Stimulated activated CD4-positive, alpha-beta T cell treated with anti-CD3 and anti-CD28 coated beads, Interleukin-1b, Interleukin-23, amount 100 ng/mL, for 1 hour (primary cell): ENCODE data around the gene EXOC4.
"Not testable (repeated sequence)": the region's sequence is repeated elsewhere in the genome, so short reads cannot be mapped to it uniquely, and the experiment has no call there.

ENCODE experiments used
- DNase-seq, 2 donors: peaks; one replicate each; pipeline ENCODE4 v3.0.0-alpha.2; 2020; ENCODE audit warnings: low read depth in 2 of 2

Gene EXOC4

DNA sequence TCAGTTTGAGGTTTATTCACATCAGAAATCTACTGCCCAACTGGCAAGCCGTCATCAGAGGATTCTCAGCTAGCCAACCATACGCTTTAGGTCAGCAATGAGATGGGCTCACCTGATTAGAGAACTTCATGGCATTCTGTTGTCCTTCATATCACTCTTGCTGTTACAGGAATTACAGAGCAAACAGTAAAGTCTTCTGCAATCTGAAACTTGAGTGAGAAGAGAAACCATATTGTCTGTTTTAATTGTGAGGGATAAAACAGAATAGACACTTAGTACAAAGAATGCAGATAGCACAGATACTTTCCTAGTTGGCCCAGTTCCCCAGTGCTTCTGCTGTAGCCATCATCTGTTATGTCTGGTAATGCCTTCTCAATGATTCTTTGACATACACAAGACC, 366.6 kb downstream of the EXOC4 start:
- no peak for DNase-seq

DNA sequence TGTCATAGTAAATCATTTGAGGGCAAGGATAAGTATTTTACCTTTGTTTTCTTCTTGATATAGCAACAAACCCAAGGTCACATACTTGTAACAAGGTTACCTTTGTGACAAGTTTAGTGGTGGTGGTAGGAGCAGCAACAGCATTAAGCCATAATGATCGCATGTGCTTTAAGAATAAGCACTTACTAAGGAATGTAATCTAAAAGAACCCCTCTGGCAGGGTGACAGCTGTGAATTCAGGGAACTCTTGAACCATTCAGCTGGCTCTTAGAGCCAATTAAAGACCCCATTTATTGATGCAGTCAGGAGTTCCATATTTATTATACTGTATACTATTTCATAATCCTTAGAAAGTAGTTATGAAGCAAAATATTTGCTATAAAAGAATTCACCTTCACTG, 370.8 kb downstream of the EXOC4 start:
- no peak for DNase-seq

DNA sequence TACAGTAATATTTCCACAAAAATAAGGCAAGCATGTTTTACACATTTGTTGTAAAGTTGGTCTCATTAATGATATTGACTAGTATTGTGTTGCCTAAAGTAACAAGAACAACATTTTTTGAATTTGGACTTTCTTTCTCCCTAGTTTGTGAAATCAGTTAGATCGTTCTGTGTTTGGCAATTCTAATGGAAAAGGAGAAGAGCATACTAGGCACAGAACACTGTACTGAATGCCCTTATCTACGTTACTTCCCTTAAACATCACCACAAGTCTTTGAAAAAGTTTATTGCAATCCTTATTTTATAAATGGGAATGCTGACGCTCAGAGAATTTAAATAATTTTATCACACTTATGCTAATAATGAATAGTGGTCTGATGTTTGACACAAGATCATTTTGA, 372.2 kb downstream of the EXOC4 start:
- no peak for DNase-seq

DNA sequence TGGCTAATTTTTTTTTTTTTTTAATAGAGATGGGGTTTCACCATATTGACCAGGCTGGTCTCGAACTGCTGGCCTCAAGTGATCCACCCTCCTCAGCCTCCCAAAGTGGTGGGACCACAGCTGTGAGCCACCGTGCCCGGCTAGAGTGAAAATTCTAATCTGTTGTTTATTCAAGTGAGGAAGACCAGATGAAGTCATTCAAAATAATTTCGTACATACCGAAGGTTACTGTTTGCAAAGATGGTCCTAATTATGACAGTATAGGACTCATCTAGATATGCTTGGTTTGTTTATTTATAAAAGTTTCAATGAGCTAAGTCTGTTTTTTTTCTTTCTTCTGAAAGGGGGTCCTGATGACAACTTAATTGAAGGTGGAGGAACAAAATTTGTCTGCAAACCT, 376.8 kb downstream of the EXOC4 start:
- DNase-seq, result no peak

DNA sequence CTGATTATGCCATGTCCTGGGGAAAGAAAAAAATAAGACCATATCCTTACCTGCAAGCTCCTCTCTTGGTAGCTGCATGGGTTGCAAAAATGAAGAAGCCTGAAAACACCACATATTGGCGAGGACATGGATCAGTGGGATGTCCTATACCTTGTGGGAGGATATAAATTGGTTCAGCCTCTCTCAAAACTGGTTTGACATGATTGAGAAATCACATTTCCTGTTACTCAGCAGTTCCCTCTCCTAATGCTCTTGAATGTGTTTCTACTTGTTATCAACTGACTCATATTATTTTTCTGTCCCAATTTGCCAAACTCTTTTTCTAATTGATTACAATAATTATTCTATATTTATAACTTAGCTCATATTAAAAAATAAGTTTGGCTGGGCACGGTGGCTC, 380.2 kb downstream of the EXOC4 start:
- no peak for DNase-seq

DNA sequence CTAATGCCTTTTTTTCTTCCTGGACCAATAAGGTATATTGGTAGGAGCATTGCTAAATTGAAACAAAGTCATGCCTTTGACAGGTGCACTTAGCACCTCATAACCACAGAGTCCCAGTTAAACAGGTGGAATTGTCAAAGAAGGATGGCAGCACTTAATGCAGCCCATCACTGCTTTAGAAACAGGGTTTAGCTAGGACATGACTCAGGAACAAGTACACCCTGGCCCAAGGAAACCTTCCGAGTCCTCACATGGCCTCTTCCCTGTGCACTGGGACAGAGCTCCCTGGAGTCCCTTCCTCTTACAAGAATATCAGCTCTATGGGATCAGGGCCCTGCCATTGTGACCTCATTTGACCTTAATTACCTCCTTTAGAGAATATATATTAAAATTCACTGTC, 382.7 kb downstream of the EXOC4 start:
- no peak for DNase-seq

DNA sequence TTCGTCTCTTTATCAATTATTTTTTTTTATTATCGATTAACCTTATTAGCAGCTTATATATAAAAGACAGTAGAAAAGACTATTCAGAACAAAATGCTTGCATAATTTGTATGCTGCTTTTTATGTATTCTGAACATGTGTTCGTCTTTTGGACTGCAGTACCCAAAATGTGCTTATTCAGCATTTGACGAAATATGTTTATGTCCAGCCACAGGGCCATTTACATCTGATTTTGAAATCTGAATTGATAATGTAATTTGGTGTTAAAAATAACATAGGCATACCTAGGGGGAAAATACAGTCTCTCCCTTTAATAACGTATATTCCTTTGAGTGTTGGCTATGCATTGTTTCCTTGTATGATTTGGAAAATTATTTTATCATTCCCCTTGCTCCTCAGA, 386.0 kb downstream of the EXOC4 start:
- DNase-seq, result no peak

DNA sequence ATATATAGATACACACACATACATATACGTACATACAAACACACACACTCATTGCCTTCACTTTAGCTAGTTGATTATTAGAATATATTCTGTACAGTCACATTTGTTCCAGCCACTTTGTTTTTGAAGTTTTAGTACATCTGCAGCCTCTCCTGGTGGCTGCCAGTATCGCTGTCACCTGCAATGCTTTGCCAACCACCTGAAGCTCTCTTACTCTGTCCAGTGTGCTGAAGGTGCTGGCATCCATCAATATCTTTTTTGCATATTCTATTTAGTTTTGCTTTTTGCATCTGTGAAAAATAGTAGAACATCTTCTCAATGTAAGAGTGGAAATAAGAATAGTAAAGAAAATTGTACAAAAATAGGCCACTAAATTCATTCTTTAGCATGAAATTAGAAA, 388.6 kb downstream of the EXOC4 start:
- no peak for DNase-seq

DNA sequence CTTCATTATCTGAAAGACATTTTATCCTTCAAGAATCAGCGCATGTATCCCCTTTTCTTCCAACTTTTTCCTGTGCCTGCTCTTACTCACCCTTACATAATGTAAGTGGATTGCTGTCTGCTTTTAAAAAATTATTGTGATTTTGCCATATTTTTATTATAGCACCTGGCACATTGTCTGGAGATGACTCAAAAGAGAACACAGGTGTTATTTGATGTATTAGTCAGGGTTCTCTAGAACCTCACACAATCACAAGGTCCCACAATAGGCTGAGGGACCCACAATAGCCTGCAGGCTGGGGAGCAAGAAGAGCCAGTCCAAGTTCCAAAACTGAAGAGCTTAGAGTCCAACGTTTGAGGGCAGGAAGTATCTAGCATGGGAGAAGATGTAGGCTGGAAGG, 390.0 kb downstream of the EXOC4 start:
- DNase-seq, result no peak

DNA sequence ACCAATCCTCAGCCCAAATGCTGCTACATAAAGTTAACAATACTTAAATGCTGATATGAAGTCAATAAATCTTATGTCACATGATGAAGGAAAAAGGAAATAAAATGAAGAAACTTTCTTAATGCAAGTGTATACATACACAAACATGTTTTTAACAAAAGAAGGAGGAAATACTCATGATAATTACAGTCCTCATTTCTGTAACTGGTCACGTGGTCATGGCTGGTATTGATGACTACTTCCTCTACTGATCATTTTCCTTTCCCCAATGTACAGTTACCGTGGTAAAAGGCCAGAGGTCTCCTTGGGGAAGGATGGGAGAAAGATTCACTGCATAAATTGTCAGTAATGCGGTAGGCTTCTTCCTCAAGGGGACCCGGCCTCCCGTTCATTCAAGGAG, 390.8 kb downstream of the EXOC4 start:
- not testable (repeated sequence) for DNase-seq

DNA sequence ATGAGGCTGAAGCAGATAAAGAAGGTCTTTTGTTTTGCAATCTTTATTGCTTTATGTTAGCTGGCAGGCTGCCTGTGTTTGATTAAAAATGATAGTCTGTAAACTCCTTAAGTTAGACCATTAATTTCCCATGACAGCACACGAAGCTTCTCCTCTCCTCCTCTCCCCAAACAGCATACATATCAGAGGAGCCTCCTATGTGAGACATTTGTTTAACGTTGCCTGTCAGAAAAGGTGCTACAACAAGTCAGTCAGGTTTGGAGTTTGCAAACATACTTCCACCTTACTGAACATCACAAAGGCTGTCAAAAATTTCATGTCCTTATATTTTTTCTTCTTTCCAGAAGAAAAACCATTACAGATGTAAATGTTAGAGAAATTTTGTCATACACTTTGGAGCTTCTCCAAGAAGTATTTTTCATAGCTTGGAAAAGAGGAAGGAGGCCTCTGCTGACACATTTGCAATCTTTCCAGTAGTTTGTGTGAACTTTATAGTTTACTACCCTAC, 393.1 kb downstream of the EXOC4 start:
- no peak for DNase-seq

DNA sequence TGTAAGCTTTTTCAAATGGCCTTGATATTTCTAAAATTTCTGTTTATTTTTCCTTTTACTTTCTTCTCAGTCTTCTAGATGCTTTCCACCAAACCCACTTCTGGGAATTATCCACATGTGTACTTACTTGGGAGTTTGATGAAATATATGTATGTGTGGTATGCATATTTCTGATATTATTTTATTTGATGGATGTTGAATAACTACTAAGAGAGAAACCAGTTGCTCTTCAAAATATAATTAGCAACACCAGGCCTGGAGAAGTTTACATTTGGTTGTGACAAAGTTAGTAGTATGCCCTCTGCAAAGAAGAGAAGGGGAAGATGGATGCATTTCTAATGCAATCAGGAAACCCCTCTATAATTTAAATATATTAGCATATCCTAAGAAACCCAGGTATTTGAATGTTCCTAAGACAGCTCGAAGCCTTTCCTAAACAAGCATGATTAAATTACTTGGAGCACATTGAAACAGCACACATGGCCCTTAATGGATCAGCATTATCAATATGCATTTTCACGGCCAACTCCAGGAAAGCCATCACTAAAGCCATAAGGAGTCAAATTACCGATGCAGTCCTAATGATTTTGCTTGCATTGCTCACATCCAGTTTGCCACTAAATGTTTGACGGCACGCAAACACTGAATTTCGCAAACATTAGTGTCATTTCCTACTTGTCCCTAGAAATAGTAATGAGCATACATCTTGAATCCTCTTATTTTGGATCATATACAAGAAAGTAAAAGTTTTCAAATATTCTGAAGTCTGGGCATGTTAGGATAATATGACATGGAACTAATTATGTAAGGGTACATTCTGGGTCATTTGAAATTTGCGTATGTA, 393.8 kb downstream of the EXOC4 start:
- DNase-seq, result no peak

DNA sequence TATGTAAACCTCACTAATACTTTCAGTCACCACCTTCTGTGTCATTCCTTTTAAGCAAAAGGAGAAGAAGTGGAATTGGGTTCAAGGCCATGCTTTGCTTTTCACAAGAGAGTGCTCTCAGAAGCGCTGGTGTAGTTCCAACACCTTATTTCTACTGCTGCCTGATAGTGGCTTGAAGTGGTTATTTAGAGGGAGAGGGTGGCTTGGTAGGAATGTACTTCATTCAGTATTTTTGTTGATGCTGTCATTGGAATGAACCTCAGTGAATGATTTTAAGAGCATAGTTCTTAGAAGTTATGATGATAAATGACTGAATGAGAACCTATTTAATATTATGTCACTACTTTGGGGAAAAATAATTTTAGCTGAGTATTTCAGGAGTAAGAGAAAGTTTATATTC, 396.7 kb downstream of the EXOC4 start:
- no peak for DNase-seq

DNA sequence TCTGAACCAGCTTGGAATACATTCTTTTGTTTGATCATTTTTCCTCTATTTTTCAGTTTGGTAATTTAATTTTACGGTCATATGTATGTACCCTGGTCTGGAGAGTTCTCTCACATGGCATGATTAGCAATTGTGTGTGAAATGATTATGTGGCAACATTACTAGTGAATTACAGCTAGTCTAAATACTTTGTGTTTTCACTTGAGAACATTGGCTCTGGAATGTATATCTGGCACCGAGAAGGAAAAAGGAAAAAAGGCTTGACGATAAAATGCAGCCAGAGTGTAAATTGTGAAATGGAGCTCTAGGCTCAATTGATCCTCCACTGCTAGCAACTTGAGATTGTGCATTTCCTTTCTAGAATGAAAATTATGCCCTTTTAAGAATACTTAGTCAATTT, 397.2 kb downstream of the EXOC4 start:
- no peak for DNase-seq

DNA sequence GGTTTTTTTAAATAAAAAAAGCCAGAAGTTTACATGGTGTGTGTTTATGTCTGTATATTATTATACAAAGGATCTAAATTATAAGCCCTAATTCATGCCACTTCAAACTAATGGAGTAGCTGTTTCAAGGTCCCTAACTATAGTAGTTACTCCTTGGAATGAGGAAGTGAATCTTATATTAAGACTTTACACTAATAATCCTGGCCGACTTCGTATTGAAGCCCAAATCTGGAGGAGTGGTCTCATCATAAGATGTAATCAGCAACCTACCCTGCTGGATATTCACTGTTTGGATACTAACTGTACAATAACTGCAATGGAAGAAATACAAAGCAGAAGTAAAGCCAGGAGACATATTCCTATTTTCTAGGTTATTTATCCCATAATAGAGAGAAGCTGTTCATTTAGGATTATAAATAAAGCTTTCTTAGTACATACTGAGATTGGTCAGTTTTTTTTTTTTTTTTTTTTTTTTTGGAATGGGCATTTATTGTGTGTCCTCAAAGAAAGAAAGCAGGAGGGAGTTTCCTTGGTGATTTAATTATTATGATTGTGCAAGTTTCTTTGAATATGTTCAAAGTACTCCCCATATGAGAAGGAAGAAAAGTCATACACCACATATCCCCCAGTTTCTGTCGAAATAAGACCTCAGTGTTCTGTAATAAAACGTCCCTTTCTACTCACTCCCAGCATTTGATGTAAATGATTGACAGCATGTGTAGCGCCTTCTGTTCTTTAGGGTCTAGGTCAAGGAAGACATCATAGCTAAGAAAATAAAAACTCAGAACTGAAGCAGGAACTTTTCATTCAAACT, 397.8 kb downstream of the EXOC4 start:
- no peak for DNase-seq

DNA sequence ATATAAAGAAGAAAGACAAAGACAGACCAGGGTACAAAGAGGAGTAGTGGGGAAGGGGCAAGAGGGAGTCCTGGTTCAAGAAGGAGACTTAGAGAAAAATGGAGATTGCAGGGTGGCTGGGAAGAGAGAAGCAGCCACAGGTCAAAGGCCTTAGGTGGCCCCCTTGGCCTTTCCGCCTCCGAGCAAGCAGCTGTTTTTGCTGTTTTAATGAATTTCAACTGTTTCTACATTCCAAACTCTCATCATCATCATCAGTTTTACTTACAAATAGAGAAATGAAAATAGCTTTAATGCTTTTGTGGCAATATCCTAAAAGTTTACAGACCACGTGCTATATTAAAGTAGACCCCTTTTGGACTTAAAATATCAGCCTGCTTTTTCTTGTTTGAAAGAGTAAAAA, 399.7 kb downstream of the EXOC4 start:
- DNase-seq, result no peak

DNA sequence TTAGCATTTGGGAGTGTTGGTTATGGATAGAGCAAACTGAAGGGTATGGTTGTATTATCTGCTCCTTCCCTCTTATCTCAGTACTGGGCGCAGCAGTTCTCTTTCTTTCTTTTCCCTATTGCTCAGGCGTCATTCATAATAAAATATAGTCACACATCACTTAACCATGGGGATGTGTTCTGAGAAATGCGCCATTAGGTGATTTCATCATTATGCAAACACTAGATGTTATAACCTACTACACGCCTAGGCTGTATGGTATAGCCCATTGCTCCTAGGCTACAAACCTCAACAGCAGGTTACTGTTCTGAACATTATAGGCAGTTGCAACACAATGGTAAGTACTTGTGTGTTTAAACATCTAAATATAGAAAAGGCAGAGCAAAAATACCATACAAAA, 401.7 kb downstream of the EXOC4 start:
- DNase-seq, result no peak

DNA sequence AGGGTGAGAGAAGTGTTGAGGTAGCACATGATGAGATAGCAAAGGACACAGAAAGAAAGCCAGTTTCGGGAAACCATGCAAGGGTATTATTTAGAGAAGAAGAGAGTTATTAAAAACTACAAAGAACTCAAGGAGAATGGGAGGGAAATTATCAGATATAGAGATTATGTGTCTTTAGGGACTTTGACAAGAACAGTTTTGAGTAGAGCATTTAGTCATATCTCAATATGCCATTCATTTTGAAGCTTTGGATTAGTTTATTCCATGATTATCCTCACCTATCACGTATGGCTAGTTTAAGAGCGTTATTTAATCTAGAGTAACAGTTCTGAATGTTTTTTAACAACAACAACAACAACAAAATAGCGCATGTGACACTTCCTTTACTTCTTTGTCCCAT, 409.4 kb downstream of the EXOC4 start:
- no peak for DNase-seq

DNA sequence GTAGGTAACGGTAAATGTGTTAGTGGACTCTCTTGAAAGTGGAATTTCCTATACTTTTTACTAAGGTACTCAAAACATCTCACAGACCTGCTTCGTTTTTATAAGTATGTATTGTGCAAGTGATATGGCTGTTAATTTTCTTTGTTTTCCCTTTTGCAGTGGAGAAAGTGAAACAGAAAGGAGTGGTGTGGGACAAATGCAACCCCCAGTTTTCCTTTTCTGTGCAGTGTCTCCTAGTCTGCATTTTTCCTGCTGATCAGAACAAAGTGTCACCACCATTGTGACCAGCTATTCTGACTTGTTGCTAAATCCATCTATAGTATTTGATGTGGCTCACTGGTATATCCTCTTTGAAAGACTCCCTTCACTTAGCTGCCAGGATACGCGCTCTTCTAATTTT, 410.0 kb downstream of the EXOC4 start:
- DNase-seq, result no peak

DNA sequence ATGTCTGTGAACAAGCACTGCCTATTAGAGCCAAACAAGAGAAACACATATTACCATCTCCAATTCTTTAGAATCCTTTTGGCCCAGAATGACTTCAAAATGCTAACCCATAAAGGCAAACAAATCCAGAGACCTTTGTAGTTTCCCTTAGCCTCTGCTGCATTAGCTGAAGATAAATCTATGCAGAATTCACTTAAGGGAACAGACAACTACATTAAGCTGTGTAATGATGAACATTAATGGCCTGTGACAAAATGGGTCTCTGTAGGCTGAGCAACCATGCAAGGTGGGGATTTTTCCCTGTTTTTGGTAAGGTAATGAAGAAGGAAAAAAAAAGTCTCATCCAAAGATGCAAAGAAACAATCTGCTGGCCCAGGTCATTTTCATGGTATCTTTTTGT, 411.6 kb downstream of the EXOC4 start:
- no peak for DNase-seq

DNA sequence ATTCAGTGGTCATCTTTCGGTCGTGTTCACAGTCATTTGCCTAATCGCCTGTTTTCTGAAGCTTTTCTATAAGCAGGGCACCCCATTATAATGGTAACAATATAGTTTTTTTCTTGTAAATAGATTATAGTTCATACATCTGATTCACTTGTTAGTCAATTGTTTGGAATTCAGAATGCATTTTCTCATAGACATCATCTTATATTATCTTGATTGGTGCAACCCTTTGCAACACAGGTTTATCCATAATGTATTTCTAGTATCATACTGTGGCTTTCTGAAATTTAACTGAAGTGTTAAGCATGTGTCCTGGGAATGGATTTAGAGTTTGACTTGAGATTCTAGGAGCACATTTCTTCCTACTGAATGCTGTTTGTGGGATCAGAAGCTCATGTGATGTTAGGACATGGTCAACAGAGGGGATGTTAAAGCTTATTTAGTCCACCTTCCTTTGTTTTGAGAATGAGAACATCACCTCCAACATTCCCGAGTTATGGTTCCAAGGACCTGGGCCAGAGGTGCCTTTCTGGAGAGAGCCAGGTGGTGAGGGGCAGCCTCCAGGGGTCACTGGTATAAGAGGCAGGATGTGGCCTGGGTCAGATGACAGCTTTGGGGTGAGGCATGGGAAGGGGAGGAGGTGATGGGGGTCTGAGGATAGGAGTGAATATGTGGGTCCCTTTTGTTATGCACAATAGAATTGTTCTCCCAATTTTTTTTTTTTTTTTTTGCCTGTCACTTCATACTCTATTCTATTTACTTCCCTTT, 415.6 kb downstream of the EXOC4 start:
- DNase-seq, result no peak

DNA sequence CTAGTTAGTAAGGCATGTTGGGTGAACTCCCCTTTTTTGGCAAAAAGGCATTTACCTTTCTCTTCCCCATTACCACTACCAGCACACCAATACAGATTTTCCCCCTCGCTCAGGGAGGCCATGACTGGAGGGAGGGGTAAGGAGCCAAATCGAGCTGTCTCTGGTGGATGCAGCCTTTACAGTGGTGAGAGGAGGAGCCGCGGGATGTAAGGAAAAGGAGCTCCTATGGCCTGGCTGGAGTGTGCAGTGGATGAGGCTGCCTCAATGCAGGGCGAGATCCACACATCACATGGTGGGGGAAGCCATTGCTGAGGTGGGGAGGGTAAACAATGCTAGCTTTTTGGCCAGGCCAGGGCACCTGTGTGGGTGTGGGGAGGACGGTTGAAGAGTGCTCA, 416.2 kb downstream of the EXOC4 start:
- DNase-seq, result no peak
